Keratinocyte (primary cell): ENCODE measurements around the gene FNBP1. TPM values are rescaled to one million over a fixed set of nuclear protein-coding genes. Genes with fewer than 3 reads are reported as not detected.

Experiments used
- DNase-seq: peaks from one replicate; pipeline ENCODE4 v3.0.0-alpha.2; 2011; ENCODE audit warnings: low read depth, missing footprints, low spot score
- FAIRE-seq: peaks from 2 replicates; lab custom pipeline; 2011; peaks lifted over from hg19 to GRCh38; lab: Jason Lieb, UNC
- H2AFZ ChIP-seq: 2 replicates; pipeline ENCODE4 v1.6.0; 2012; ENCODE audit warnings: low read length, control low read depth, inconsistent platforms; ENCODE audit not compliant: control insufficient read depth
- H3K27ac ChIP-seq: 2 replicates; pipeline ENCODE4 v1.5.1; 2011; ENCODE audit warnings: low read length; ENCODE audit not compliant: control insufficient read depth, insufficient read depth
- H3K27me3 ChIP-seq: 3 replicates; pipeline ENCODE4 v1.6.0; 2011; ENCODE audit warnings: low read length; ENCODE audit not compliant: control insufficient read depth, insufficient read depth; ENCODE audit errors: extremely low read depth
- H3K36me3 ChIP-seq, 2 experiments: 2 replicates in 1 of 2; 3 replicates in 1 of 2; pipeline ENCODE4 v1.5.1; 2011; ENCODE audit warnings: low read length in 2 of 2, mild to moderate bottlenecking in 1 of 2; ENCODE audit not compliant: control insufficient read depth in 2 of 2, insufficient read depth in 2 of 2; ENCODE audit errors: extremely low read depth in 1 of 2
- H3K4me1 ChIP-seq: 3 replicates; pipeline ENCODE4 v1.5.1; 2011; ENCODE audit warnings: low read length; ENCODE audit not compliant: control insufficient read depth, insufficient read depth; ENCODE audit errors: extremely low read depth
- H3K4me2 ChIP-seq: 3 replicates; pipeline ENCODE4 v1.6.0; 2011; ENCODE audit warnings: low read depth, low read length; ENCODE audit not compliant: control insufficient read depth, insufficient read depth; ENCODE audit errors: extremely low read depth
- H3K4me3 ChIP-seq, 3 experiments: fragments of 200-600 bp in 1 of 3; sonication (generic) in 1 of 3; 2 replicates in 2 of 3; 3 replicates in 1 of 3; pipeline ENCODE4 v1.5.1; 2011 to 2016; ENCODE audit warnings: low read length in 3 of 3, mild to moderate bottlenecking in 3 of 3, control low read depth in 2 of 3, inconsistent platforms in 1 of 3, low read depth in 1 of 3, mixed read lengths in 1 of 3, mixed run types in 1 of 3, moderate library complexity in 1 of 3; ENCODE audit not compliant: control insufficient read depth in 2 of 3, insufficient read depth in 2 of 3; ENCODE audit errors: extremely low read depth in 1 of 3
- H3K79me2 ChIP-seq: 2 replicates; pipeline ENCODE4 v1.6.0; 2012; ENCODE audit warnings: low read length; ENCODE audit not compliant: control insufficient read depth, insufficient read depth
- H3K9ac ChIP-seq: 3 replicates; pipeline ENCODE4 v1.6.0; 2011; ENCODE audit warnings: low read length; ENCODE audit not compliant: control insufficient read depth, insufficient read depth; ENCODE audit errors: extremely low read depth
- H3K9me1 ChIP-seq: 3 replicates; pipeline ENCODE4 v1.6.0; 2011; ENCODE audit warnings: low read length; ENCODE audit not compliant: control insufficient read depth, insufficient read depth; ENCODE audit errors: extremely low read depth
- H3K9me3 ChIP-seq: 2 replicates; pipeline ENCODE4 v1.5.1; 2012; ENCODE audit warnings: low read depth, low read length; ENCODE audit not compliant: control insufficient read depth
- H4K20me1 ChIP-seq: 3 replicates; pipeline ENCODE4 v1.6.0; 2011; ENCODE audit warnings: low read length; ENCODE audit not compliant: control insufficient read depth, insufficient read depth; ENCODE audit errors: extremely low read depth
- CTCF ChIP-seq, 3 experiments: IDR thresholded peaks in 1 of 3; conservative IDR thresholded peaks in 1 of 3; optimal IDR thresholded peaks in 1 of 3; 2 replicates in 2 of 3; 3 replicates in 1 of 3; pipeline versions ENCODE3 to v1.5.1; 2011; ENCODE audit warnings: low read length in 3 of 3, mild to moderate bottlenecking in 3 of 3, moderate library complexity in 2 of 3, control low read depth in 1 of 3, inconsistent platforms in 1 of 3; ENCODE audit not compliant: insufficient read depth in 2 of 3; ENCODE audit errors: extremely low read depth in 1 of 3
- EZH2 ChIP-seq: IDR thresholded peaks from one replicate; pipeline ENCODE4 v1.6.1; 2012; ENCODE audit warnings: inconsistent platforms, mild to moderate bottlenecking, low read length, moderate library complexity
- dilution Hi-C: fragments of 300-500 bp; cut with MboI; formaldehyde crosslinking; loops from one replicate; pipeline ENCODE4 v1.7.0; 2020; ENCODE audit warnings: low sequenced_read_pairs; ENCODE audit not compliant: extremely low pct_ligation_motif_present
- polyA plus RNA-seq, 5 experiments: library from polyadenylated mRNA; depleted of rRNA in 3 of 5; stranded (reverse) in 3 of 5; stranded (forward) in 1 of 5; unstranded in 1 of 5; fragments of >200 nt; gene quantifications; 1 replicate in 1 of 5; 2 replicates in 3 of 5; 3 replicates in 1 of 5; pipeline versions ENCODE4 v1.2.1 to v1.2.3, GENCODE V29; 2011 to 2012; ENCODE audit warnings: missing spikeins in 2 of 5, low read depth in 1 of 5, low replicate concordance in 1 of 5

FNBP1 gene
- polyA plus RNA-seq, 1 donor (not counting 4 experiments of a cell fraction or from before 2014, with no cell fraction given): 9.6 TPM

GRCh38 chr9:129929496-129930125 is 113.4 kb downstream of the FNBP1 start:
- TF ChIP-seq EZH2 (no peak), CTCF (optimal IDR thresholded peaks at IDR 0.05 in 1 of 3, IDR thresholded peaks at IDR 0.05 in 1 of 3, conservative IDR thresholded peaks at IDR 0.05 in 1 of 3; ENCODE audit: extremely low read depth in 1 of 3, insufficient read depth in 2 of 3, low read length in 3 of 3) (peak in 1 of 3 experiments; percentile 49)
- H3K9ac ChIP-seq: no peak overlapping the region
- dilution Hi-C loops: no loop called here
- H3K9me1 ChIP-seq: no peaks in the 10 kb centered on the region
- peak overlapping the region; percentile 8 for H3K4me2 ChIP-seq
- H3K9me3 ChIP-seq: no peaks in the 10 kb centered on the region
- no peak overlapping the region for H3K4me3 ChIP-seq
- no peak for FAIRE-seq
- no peaks in the 10 kb centered on the region for H3K79me2 ChIP-seq
- no peaks in the 10 kb centered on the region for H4K20me1 ChIP-seq
- H2AFZ ChIP-seq: no peak overlapping the region
- peaks cover 6% of the 10 kb centered on the region for H3K4me1 ChIP-seq
- H3K36me3 ChIP-seq: peaks cover 4% of the 10 kb centered on the region in 2 experiments
- H3K27ac ChIP-seq: no peak overlapping the region
- no peaks in the 10 kb centered on the region for H3K27me3 ChIP-seq
- no peak for DNase-seq

DNA sequence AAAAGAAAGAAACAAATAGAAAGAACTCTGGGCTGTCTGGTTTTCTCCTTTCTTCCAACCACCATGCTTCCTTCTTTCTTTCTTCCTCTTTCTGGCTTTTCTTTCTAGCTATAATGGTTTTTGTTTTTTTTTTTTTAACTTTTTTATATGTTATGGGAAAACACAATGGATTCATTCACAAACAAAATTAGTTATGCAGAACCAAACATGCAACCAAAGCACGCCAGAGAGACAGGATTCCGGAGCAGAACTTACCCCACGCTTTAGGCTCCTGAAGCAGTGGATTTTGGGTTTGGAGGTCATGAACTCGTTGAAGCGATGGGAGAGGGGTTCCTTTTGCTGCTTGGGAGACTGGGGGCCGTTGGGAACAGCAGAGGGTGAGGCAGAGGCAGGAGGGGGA is 119.4 kb downstream of the FNBP1 start:
- Histone ChIP-seq H3K27me3 (no peaks in the 10 kb centered on the region), H3K9me1 (no peaks in the 10 kb centered on the region), H3K4me2 (no peak overlapping the region), H3K79me2 (no peaks in the 10 kb centered on the region), H3K36me3 (peaks cover 4 to 6% of the 10 kb centered on the region in 2 experiments), H3K9ac (no peak overlapping the region), H3K4me1 (no peaks in the 10 kb centered on the region), H2AFZ (no peak overlapping the region), H3K27ac (no peak overlapping the region), H3K4me3 (no peak overlapping the region), H3K9me3 (no peaks in the 10 kb centered on the region), H4K20me1 (no peaks in the 10 kb centered on the region)
- no peak for TF ChIP-seq EZH2
- no peak for TF ChIP-seq CTCF (optimal IDR thresholded peaks at IDR 0.05 in 1 of 3, IDR thresholded peaks at IDR 0.05 in 1 of 3, conservative IDR thresholded peaks at IDR 0.05 in 1 of 3; ENCODE audit: extremely low read depth in 1 of 3, insufficient read depth in 2 of 3, low read length in 3 of 3)
- no peak for DNase-seq
- FAIRE-seq: no peak
- dilution Hi-C loops: no loop called here
